HG03520 (cell line): ENCODE measurements around the gene ABCA8.
"Not testable (repeated sequence)": the region's sequence is repeated elsewhere in the genome, so short reads cannot be mapped to it uniquely, and the experiment has no call there.

Experiments
- ATAC-seq: cut with Tn5 transposase; IDR thresholded peaks from one replicate; pipeline ENCODE4 v1.9.1; 2021; ENCODE audit warnings: mild to moderate bottlenecking, moderate library complexity; ENCODE audit not compliant: unreplicated experiment

Gene ABCA8

GRCh38 chr17:68834328-68834836, 120.8 kb downstream of the ABCA8 start:
- no peak for ATAC-seq

GRCh38 chr17:68832109-68832802, 122.9 kb downstream of the ABCA8 start:
- ATAC-seq = no peak

- no peak for ATAC-seq
Measured at GRCh38 chr17:68831170-68831569, 124.0 kb downstream of the ABCA8 start.

GRCh38 chr17:68830313-68830712, 124.9 kb downstream of the ABCA8 start:
- ATAC-seq = no peak

- ATAC-seq = no peak
Measured at GRCh38 chr17:68829211-68829610, 126.0 kb downstream of the ABCA8 start.

- no peak for ATAC-seq
Measured at GRCh38 chr17:68824707-68825106, 130.5 kb downstream of the ABCA8 start.

- not testable (repeated sequence) for ATAC-seq
Measured at GRCh38 chr17:68824185-68824584, 131.0 kb downstream of the ABCA8 start.

GRCh38 chr17:68822719-68823289, 132.4 kb downstream of the ABCA8 start:
- ATAC-seq = no peak

GRCh38 chr17:68821860-68822696, 133.1 kb downstream of the ABCA8 start:
- no peak for ATAC-seq

GRCh38 chr17:68820825-68821481, 134.2 kb downstream of the ABCA8 start:
- ATAC-seq = no peak

GRCh38 chr17:68820476-68820824, 134.7 kb downstream of the ABCA8 start:
- no peak for ATAC-seq

- ATAC-seq = no peak
Measured at GRCh38 chr17:68819465-68819864, 135.7 kb downstream of the ABCA8 start.
